ENCODE data around the gene STPG3.

The STPG3 gene

GRCh38 chr9:137251194-137251461 lies at the start of gene STPG3:
Gene STPG3, plus strand, starts transcription at chr9:137251286. Its CDS starts 1 bp downstream, at chr9:137251287.
- Histone ChIP-seq H3K4me3 (ENCODE audit: low read length) (no peak within 1 kb of the TSS), H3K36me3 (ENCODE audit: control insufficient read depth, insufficient read depth, low read length, severe bottlenecking) (no peaks in the 10 kb centered on the region), H3K4me1 (ENCODE audit: control insufficient read depth, insufficient read depth, low read length) (peaks cover 23% of the 10 kb centered on the region), H3K9ac (ENCODE audit: low read length) (no peak within 1 kb of the TSS), H3K27me3 (replicated peaks; ENCODE audit: control insufficient read depth, insufficient read depth, low read length) (peaks cover 3% of the 10 kb centered on the region), H3K9me3 (ENCODE audit: control insufficient read depth, low read length) (no peaks in the 10 kb centered on the region)
- no peak for DNase-seq (ENCODE audit: low read depth)

- Histone ChIP-seq H3K4me1 (ENCODE audit: control insufficient read depth, insufficient read depth, low read length) (peaks cover 54% of the 10 kb centered on the region), H3K4me3 (ENCODE audit: low read length) (no peak overlapping the region), H3K9me3 (ENCODE audit: control insufficient read depth, low read length) (no peaks in the 10 kb centered on the region), H3K27me3 (replicated peaks; ENCODE audit: control insufficient read depth, insufficient read depth, low read length) (no peaks in the 10 kb centered on the region), H3K9ac (ENCODE audit: low read length) (no peak overlapping the region), H3K36me3 (ENCODE audit: control insufficient read depth, insufficient read depth, low read length, severe bottlenecking) (no peaks in the 10 kb centered on the region)
- DNase-seq (ENCODE audit: low read depth): no peak
These were observed 48.1 kb upstream of the STPG3 start for GRCh38 chr9:137202966-137203365.

- DNase-seq (ENCODE audit: low read depth): no peak
- Histone ChIP-seq H3K9me3 (ENCODE audit: control insufficient read depth, low read length) (no peaks in the 10 kb centered on the region), H3K36me3 (ENCODE audit: control insufficient read depth, insufficient read depth, low read length, severe bottlenecking) (peaks cover 4% of the 10 kb centered on the region), H3K4me3 (ENCODE audit: low read length) (peak overlapping the region; percentile 97), H3K4me1 (ENCODE audit: control insufficient read depth, insufficient read depth, low read length) (peaks cover 39% of the 10 kb centered on the region), H3K9ac (ENCODE audit: low read length) (peak overlapping the region; percentile 99), H3K27me3 (replicated peaks; ENCODE audit: control insufficient read depth, insufficient read depth, low read length) (no peaks in the 10 kb centered on the region)
These were observed 46.4 kb upstream of the STPG3 start for GRCh38 chr9:137204731-137205125.

- peaks cover 39% of the 10 kb centered on the region for H3K4me1 ChIP-seq (ENCODE audit: control insufficient read depth, insufficient read depth, low read length)
- peak within 1 kb of the TSS; percentile 97 for H3K4me3 ChIP-seq (ENCODE audit: low read length)
- H3K9ac ChIP-seq (ENCODE audit: low read length): peak within 1 kb of the TSS; percentile 99
- H3K36me3 ChIP-seq (ENCODE audit: control insufficient read depth, insufficient read depth, low read length, severe bottlenecking): peaks cover 4% of the 10 kb centered on the region
- no peaks in the 10 kb centered on the region for H3K9me3 ChIP-seq (ENCODE audit: control insufficient read depth, low read length)
- no peaks in the 10 kb centered on the region for H3K27me3 ChIP-seq (replicated peaks; ENCODE audit: control insufficient read depth, insufficient read depth, low read length)
- DNase-seq (ENCODE audit: low read depth): peak; percentile 97
These were observed 45.7 kb upstream of the STPG3 start, which contains the start of the genes NDOR1 and TMEM203 for GRCh38 chr9:137205126-137206069. Gene NDOR1, plus strand, starts transcription at chr9:137205700. Its CDS starts 78 bp downstream, at chr9:137205778. Gene TMEM203, minus strand, starts transcription at chr9:137205648. Its CDS starts 234 bp downstream, at chr9:137205414.

GRCh38 chr9:137206602-137207001 lies 44.5 kb upstream of the STPG3 start:
- peaks cover 4% of the 10 kb centered on the region for H3K36me3 ChIP-seq (ENCODE audit: control insufficient read depth, insufficient read depth, low read length, severe bottlenecking)
- DNase-seq (ENCODE audit: low read depth): no peak
- peak overlapping the region; percentile 99 for H3K9ac ChIP-seq (ENCODE audit: low read length)
- peak overlapping the region; percentile 97 for H3K4me3 ChIP-seq (ENCODE audit: low read length)
- no peaks in the 10 kb centered on the region for H3K9me3 ChIP-seq (ENCODE audit: control insufficient read depth, low read length)
- peaks cover 33% of the 10 kb centered on the region for H3K4me1 ChIP-seq (ENCODE audit: control insufficient read depth, insufficient read depth, low read length)
- no peaks in the 10 kb centered on the region for H3K27me3 ChIP-seq (replicated peaks; ENCODE audit: control insufficient read depth, insufficient read depth, low read length)

GRCh38 chr9:137211532-137211931 lies 39.6 kb upstream of the STPG3 start:
- Histone ChIP-seq H3K4me3 (ENCODE audit: low read length) (no peak overlapping the region), H3K9ac (ENCODE audit: low read length) (no peak overlapping the region), H3K4me1 (ENCODE audit: control insufficient read depth, insufficient read depth, low read length) (peaks cover 3% of the 10 kb centered on the region), H3K36me3 (ENCODE audit: control insufficient read depth, insufficient read depth, low read length, severe bottlenecking) (peaks cover 13% of the 10 kb centered on the region), H3K9me3 (ENCODE audit: control insufficient read depth, low read length) (no peaks in the 10 kb centered on the region), H3K27me3 (replicated peaks; ENCODE audit: control insufficient read depth, insufficient read depth, low read length) (no peaks in the 10 kb centered on the region)
- DNase-seq (ENCODE audit: low read depth): no peak

- Histone ChIP-seq H3K9me3 (ENCODE audit: control insufficient read depth, low read length) (no peaks in the 10 kb centered on the region), H3K27me3 (replicated peaks; ENCODE audit: control insufficient read depth, insufficient read depth, low read length) (no peaks in the 10 kb centered on the region), H3K4me3 (ENCODE audit: low read length) (no peak overlapping the region), H3K9ac (ENCODE audit: low read length) (no peak overlapping the region), H3K4me1 (ENCODE audit: control insufficient read depth, insufficient read depth, low read length) (peaks cover 9% of the 10 kb centered on the region), H3K36me3 (ENCODE audit: control insufficient read depth, insufficient read depth, low read length, severe bottlenecking) (peaks cover 13% of the 10 kb centered on the region)
- DNase-seq (ENCODE audit: low read depth): no peak
These were observed 38.6 kb upstream of the STPG3 start for GRCh38 chr9:137212520-137212919.

- H3K4me3 ChIP-seq (ENCODE audit: low read length): no peak overlapping the region
- no peaks in the 10 kb centered on the region for H3K9me3 ChIP-seq (ENCODE audit: control insufficient read depth, low read length)
- no peak overlapping the region for H3K9ac ChIP-seq (ENCODE audit: low read length)
- H3K4me1 ChIP-seq (ENCODE audit: control insufficient read depth, insufficient read depth, low read length): peaks cover 15% of the 10 kb centered on the region
- H3K27me3 ChIP-seq (replicated peaks; ENCODE audit: control insufficient read depth, insufficient read depth, low read length): no peaks in the 10 kb centered on the region
- peaks cover 13% of the 10 kb centered on the region for H3K36me3 ChIP-seq (ENCODE audit: control insufficient read depth, insufficient read depth, low read length, severe bottlenecking)
- no peak for DNase-seq (ENCODE audit: low read depth)
These were observed 37.7 kb upstream of the STPG3 start for GRCh38 chr9:137213160-137214060.

GRCh38 chr9:137214620-137215019 lies 36.5 kb upstream of the STPG3 start:
- Histone ChIP-seq H3K9me3 (ENCODE audit: control insufficient read depth, low read length) (no peaks in the 10 kb centered on the region), H3K27me3 (replicated peaks; ENCODE audit: control insufficient read depth, insufficient read depth, low read length) (no peaks in the 10 kb centered on the region)
- no peak for DNase-seq (ENCODE audit: low read depth)

GRCh38 chr9:137215196-137215986 lies 35.7 kb upstream of the STPG3 start:
- no peaks in the 10 kb centered on the region for H3K27me3 ChIP-seq (replicated peaks; ENCODE audit: control insufficient read depth, insufficient read depth, low read length)
- H3K36me3 ChIP-seq (ENCODE audit: control insufficient read depth, insufficient read depth, low read length, severe bottlenecking): peaks cover 9% of the 10 kb centered on the region
- H3K9ac ChIP-seq (ENCODE audit: low read length): no peak overlapping the region

More at GRCh38 chr9:137214620-137215019, 36.5 kb upstream of the STPG3 start:
- peaks cover 23% of the 10 kb centered on the region for H3K4me1 ChIP-seq (ENCODE audit: control insufficient read depth, insufficient read depth, low read length)
- peaks cover 9% of the 10 kb centered on the region for H3K36me3 ChIP-seq (ENCODE audit: control insufficient read depth, insufficient read depth, low read length, severe bottlenecking)
- no peak overlapping the region for H3K9ac ChIP-seq (ENCODE audit: low read length)
- no peak overlapping the region for H3K4me3 ChIP-seq (ENCODE audit: low read length)

More at GRCh38 chr9:137215196-137215986, 35.7 kb upstream of the STPG3 start:
- Histone ChIP-seq H3K9me3 (ENCODE audit: control insufficient read depth, low read length) (no peaks in the 10 kb centered on the region), H3K4me3 (ENCODE audit: low read length) (no peak overlapping the region), H3K4me1 (ENCODE audit: control insufficient read depth, insufficient read depth, low read length) (peaks cover 23% of the 10 kb centered on the region)
- no peak for DNase-seq (ENCODE audit: low read depth)
